NCI-H1694 (cell line): Measurements from ENCODE around the gene ANKDD1A.

Experiments
- DNase-seq: peaks from one replicate; lab custom pipeline; 2025; lab: John Stamatoyannopoulos, UW

ANKDD1A gene

DNA sequence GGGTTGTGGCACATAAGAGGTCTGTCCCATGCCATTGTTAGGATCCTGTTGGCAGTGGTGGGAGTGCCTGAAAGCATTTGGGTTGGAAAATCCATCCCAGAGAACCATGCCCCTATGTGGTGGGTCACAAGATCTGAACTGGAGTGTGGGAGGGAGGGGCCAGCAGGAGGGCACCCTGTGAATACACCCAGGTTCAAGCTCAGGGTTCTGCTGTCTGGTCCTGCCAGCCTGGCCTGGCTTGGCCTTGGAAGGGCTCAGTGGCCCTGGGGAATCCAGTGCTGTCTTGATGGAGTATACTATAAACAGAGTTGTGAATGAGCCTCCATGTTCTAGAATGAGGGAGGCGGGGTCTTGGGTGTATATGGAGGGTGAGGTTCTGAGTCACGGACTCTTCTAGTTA lies 11.8 kb downstream of the ANKDD1A start:
- DNase-seq, result no peak

DNA sequence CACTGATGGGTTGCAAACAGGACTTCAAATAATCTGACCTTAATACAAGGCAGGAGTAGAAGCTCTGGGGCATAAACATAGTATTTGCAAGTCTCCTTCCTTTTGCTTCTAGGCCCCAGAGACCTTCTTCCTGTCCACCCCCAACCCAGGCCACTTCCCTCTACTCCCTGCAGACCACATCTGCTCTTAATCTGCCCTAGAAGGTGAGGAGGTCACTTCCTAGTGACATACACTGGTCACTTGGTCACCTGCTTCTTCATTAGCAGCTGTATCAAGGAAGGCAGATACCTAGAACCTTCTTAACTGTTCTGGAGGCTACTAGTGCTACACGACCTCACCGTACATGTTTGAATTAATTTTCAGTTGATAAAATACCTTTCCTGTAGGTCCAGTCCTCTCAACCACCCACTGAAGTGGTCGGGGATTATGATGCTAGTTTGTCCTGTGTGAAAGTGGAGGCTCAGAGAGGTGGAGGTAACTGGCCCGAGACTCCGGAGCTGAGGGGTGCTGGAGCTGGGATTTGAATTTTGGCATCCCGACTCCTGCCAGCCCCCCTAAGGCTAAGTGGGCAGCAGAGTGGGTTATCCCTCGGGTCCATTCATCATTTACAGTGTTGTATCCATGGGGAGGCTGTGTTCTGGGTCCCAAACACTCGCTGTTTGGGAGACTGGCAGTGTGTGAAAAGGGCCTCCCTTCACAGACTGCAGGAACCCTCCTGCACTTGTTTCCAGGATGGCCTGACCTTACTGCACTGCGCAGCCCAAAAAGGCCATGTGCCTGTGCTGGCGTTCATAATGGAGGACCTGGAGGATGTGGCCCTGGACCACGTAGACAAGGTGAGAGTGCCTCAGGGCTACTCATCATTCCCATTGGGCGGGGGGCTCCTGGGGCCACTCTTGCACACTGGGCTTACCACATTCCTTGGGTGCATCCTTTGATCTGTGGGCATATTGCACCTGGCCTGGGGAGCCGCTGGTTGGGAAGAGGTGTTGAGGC lies 13.9 kb downstream of the ANKDD1A start:
- DNase-seq, result no peak

- no peak for DNase-seq
Observed at GRCh38 chr15:64926661-64927060, 15.0 kb downstream of the ANKDD1A start.

DNA sequence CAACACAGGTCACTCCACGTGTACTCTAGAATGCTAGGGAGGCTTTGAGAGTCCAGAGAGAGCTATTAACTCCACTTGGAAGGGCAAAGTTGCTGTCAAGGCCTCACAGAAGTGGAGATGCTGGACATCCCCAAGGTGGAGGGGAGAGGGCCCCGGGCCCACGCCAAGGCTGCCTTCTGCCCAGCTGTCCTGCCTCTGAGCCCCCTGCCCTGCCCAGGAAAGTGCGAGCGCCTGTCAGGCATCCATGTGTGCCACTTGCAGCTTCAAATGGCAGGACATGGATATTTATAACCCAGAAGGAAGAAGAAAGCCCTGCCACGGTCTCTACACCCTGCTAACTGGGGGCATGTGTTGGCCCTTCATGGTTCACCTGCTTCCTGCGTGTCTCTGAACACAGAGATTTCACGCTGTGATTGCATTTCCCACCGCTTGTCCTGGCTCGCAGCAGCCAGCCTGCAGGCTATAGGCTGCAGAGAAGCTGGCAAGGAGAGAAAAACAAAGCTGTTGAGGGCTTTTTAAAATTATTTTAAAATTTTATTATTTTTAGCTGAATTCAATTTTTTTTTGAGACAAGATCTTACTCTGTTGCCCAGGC lies 17.0 kb downstream of the ANKDD1A start:
- no peak for DNase-seq

DNA sequence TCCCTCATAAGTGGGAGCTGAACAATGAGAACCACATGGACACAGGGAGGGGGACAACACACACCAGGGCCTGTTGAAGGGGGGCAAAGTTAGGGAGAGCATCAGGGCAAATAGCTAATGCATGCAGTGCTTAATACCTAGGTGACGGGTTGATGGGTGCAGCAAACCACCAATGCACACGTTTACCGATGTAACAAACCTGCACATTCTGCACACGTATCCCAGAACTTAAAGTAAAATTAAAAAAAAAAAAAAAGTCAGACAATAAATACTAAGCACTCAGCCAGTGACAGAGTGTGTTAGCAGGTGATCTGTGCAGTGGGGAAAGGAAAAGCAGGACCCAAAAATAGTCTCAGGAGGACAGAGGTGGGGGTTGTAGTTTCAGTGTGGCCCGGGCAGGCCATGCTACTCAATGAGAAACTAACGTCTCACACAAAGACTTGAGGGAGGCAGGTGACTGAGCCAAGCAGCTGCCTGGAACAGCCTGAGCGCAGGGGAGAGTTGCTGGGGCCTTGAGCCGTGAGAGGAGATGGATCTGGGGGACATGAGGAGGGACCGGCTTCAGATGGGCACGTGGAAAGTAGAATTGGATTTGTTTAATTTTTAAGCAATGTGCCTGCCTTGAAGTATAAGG lies 18.4 kb downstream of the ANKDD1A start:
- no peak for DNase-seq

GRCh38 chr15:64930778-64931371 lies 19.2 kb downstream of the ANKDD1A start:
- DNase-seq, result no peak

DNA sequence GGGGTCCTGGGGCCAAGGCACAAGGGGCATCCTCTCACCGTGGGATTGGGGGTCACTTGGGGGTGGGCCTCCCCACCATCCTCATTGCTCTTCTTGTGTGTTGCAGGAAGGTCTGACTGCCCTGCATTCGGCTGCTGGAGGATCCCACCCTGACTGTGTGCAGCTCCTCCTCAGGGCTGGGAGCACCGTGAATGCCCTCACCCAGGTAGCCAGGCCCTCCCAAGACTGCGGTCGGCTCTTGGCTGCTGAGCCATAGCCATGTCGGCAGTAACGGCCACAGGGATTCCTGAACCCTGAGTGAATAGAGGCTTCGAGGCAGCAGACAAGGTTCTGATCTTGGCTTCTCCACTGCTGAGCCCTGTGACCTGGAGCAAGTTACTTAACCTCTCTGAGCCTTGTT lies 19.7 kb downstream of the ANKDD1A start:
- no peak for DNase-seq

- DNase-seq, result no peak
Observed at GRCh38 chr15:64934023-64934422, 22.3 kb downstream of the ANKDD1A start.

GRCh38 chr15:64938192-64938591 lies 26.5 kb downstream of the ANKDD1A start:
- DNase-seq, result no peak

GRCh38 chr15:64942356-64942755 lies 30.7 kb downstream of the ANKDD1A start:
- DNase-seq, result no peak

- DNase-seq, result no peak
Observed at GRCh38 chr15:64943512-64944225, 32.0 kb downstream of the ANKDD1A start.

- no peak for DNase-seq
Observed at GRCh38 chr15:64944961-64945360, 33.3 kb downstream of the ANKDD1A start.

DNA sequence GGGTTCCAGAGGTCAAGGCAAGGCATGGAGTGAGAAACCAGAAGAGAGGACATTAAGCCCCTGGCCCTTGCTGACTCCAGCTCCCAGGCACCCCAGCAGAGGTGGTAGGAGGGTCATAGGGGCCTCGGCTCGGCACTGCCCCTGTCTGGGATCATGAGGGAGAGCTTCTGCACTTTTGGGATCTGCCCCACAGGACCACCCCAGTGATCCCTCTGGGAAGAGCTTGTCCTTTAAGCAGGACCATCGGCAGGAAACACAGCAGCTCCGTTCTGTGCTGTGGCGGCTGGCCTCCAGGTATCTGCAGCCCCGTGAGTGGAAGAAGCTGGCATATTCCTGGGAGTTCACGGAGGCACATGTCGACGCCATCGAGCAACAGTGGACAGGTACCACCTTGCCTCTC lies 35.5 kb downstream of the ANKDD1A start:
- no peak for DNase-seq

- no peak for DNase-seq
Observed at GRCh38 chr15:64948916-64949315, 37.2 kb downstream of the ANKDD1A start.

GRCh38 chr15:64949383-64950186 lies 37.9 kb downstream of the ANKDD1A start:
- no peak for DNase-seq

DNA sequence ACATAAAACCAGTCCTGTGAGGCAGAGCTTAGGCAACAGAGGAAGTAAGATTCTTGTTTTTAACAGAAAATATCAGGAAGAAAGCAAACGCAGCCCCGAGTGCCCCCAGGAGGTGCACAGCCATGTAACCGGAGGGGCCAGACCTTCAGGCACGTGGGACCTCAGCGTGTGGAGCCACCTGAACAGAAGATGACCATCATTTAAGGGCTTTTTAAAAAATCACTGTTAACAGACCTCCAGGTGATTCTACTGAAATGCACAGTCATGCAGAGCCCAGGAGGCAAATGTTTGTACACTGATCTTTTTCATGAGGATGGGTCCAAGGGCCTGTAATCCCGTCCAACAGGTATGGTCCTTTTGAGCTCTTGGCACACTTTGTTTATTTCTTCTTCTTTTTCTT lies 39.2 kb downstream of the ANKDD1A start:
- no peak for DNase-seq

DNA sequence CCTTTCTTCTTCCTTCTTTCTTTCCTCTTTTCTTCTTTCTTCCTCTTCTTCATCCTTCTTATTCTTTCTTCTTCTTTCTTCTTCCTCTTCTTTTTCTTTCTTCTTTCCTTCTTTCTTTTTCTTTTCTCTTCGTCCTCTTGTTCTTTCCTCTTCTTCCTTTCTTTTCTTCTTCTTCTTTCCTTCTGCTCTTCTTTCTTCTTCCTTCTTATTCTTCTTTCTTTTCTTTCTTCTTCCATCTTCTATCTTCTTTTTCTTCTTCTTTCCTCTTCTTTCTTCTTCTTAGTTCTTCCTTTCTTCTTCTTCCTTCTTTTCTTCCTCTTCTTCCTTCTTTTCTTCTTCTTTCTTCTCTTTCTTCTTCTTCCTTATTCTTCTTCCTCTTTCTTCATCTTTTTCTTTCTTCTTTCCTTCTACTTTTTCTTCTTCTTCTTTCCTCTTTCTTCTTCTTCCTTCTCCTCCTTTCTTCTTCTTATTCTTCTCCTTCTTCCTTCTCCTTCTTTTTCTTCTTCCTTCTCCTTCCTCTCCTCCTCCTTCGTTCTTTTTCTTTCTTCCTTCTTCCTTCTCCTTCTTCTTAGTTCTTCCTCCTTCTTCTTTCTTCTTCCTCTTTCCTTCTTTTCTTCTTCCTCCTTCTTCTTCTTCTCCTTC lies 40.2 kb downstream of the ANKDD1A start:
- DNase-seq, result no peak

DNA sequence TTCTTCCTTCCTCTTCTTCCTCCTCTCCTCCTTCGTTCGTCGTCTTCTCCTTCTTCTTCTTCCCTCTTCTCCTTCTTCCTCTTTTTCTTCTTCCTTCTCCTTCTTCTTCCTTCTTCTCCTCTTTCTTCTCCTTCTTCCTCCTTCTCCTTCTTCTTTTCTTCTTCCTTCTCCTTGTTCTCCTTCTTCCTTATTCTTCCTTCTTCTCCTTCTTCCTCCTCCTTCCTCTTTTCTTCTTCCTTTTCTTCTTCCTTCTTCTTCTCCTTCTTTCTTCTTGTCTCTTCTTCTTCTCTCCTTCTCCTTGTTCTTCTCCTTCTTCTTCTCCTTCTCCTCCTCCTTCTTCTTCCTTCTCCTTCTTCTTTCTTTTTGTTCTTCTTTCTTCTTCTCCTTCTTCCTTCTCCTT lies 42.7 kb downstream of the ANKDD1A start:
- DNase-seq, result no peak

GRCh38 chr15:64959128-64959527 lies 47.4 kb downstream of the ANKDD1A start:
- no peak for DNase-seq

DNA sequence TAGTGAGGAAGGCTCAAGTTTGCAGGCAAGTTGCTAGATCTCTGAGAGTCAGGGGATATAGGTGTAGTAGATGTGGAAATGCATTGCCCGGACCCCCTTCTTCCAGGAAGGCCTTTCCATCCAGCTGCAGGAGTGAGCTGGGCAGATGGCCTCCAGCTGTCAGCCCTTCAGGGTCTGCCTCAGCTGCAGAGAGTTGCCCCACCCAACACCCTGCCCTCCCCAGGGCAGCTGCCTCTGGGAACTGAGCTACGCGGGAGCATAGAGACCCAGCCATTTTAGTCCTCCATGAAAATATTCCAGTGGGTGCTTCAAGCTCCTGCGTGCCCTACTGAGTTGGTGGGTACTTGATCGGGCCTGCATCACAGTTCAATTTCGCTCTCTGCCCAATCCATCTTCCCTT lies 48.5 kb downstream of the ANKDD1A start:
- DNase-seq, result no peak

GRCh38 chr15:64961013-64961412 lies 49.3 kb downstream of the ANKDD1A start:
- no peak for DNase-seq
